HepG2 (cell line): Measurements from ENCODE around the gene KRTAP10-5.

ENCODE experiments used
- CREM ChIP-seq, 2 experiments: sonication (generic) in 1 of 2; formaldehyde crosslinking in 1 of 2; IDR thresholded peaks; 2 replicates each; pipeline versions ENCODE4 v1.4.0 to v1.6.1; 2016 to 2020; ENCODE audit warnings: antibody characterized with exemption in 1 of 2, mild to moderate bottlenecking in 1 of 2, missing genetic modification reagents in 1 of 2
- CTCF ChIP-seq: sonication (generic); formaldehyde crosslinking; IDR thresholded peaks from 2 replicates; pipeline ENCODE4 v1.5.0; 2020; ENCODE audit warnings: mild to moderate bottlenecking, missing genetic modification reagents, moderate library complexity
- HDAC6 ChIP-seq: fragments of 200-600 bp; sonication (generic); IDR thresholded peaks from 2 replicates; pipeline ENCODE4 v1.7.0; 2017; ENCODE audit warnings: mild to moderate bottlenecking, antibody characterized with exemption, low read length, low read depth
- HIVEP1 ChIP-seq: sonication (generic); formaldehyde crosslinking; IDR thresholded peaks from 2 replicates; pipeline ENCODE4 v1.4.0; 2020; ENCODE audit warnings: mild to moderate bottlenecking, missing genetic modification reagents
- KDM3A ChIP-seq: IDR thresholded peaks from 2 replicates; pipeline ENCODE4 v1.6.1; 2018; ENCODE audit warnings: low read depth, missing compliant biosample characterization
- KLF12 ChIP-seq: sonication (generic); formaldehyde crosslinking; IDR thresholded peaks from 2 replicates; pipeline ENCODE4 v1.4.0; 2020; ENCODE audit warnings: missing genetic modification reagents, borderline replicate concordance
- TCF7L2 ChIP-seq: IDR thresholded peaks from 2 replicates; pipeline ENCODE4 v1.6.1; 2011; ENCODE audit warnings: mild to moderate bottlenecking, low read depth, low read length, moderate library complexity
- ZBTB7B ChIP-seq: sonication (generic); formaldehyde crosslinking; IDR thresholded peaks from 2 replicates; pipeline ENCODE4 v1.4.0; 2020; ENCODE audit warnings: missing genetic modification reagents
- ZNF138 ChIP-seq: sonication (generic); formaldehyde crosslinking; IDR thresholded peaks from 2 replicates; pipeline ENCODE4 v1.5.0; 2020; ENCODE audit warnings: mild to moderate bottlenecking, low read depth, missing genetic modification reagents
- ZNF580 ChIP-seq: IDR thresholded peaks from 2 replicates; pipeline ENCODE4 v1.6.1; 2016; ENCODE audit warnings: low read depth, borderline replicate concordance
- ZNF670 ChIP-seq: sonication (generic); formaldehyde crosslinking; IDR thresholded peaks from 2 replicates; pipeline ENCODE4 v1.8.0; 2022; ENCODE audit warnings: mild to moderate bottlenecking, missing genetic modification reagents, borderline replicate concordance

DNA sequence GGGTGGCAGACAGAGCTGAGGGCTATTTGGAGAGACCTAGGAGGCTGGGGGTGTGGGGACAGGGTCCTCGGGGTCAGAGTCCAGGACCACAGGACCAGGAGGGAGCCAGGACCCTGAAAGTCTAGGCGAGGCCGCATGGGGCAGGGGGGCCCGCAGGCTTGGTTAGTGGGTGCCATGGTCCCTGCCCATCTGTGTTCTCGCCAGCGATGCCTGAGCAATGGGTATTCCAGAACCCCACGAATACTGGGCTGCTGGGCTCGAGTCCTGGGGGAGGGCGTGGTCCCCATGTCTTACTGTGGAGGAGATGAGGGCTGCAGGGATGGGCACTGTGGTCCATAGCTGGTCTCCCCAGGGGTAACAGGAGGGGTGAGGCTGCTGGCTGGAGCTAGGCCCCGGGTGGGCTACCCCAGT lies 9.9 kb upstream of the KRTAP10-5 start:
- TF ChIP-seq CTCF (CRISPR knock-in tag) (no peak), HIVEP1 (CRISPR knock-in tag) (no peak), CREM (IDR thresholded peaks at IDR 0.05) (no peak), CREM (CRISPR knock-in tag; IDR thresholded peaks at IDR 0.05) (no peak), ZNF670 (CRISPR knock-in tag) (no peak), KLF12 (no peak), KDM3A (no peak), ZNF580 (no peak), HDAC6 (no peak), TCF7L2 (no peak), ZNF138 (CRISPR knock-in tag) (no peak), ZBTB7B (no peak)
